ENCODE results near the gene IQSEC1.

DNA sequence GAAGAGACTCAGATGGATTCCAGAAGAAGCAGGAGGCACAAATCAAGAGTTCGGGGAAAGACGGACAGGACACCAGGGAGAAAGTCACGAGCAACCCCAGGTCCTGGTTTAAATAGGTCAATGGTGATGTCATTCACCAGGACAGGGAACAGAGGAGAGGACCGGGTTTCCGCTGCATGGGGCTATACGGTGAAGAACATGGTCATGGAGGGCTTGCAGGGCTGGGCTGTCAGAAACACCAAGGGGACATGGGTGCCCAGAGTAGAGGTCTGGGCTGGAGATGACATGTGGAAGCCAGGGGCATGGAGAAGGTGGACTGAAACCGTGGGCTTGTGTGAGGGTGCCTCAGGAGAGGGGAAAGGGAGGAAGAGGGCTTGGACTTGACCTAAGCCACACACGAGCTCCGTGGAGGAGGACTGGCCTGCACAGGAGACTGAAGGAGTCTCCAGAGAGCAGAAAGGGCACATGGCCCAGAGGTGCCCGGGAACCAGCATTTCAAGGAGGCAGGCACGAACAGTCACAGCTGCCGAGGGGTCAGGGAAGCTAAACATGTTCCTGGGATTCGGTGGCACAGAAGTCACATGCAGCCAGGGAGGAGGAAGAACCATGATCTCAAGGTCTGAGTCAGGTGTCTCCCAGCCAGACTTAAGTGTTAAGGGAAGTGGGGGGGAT lies 177.7 kb downstream of the IQSEC1 start:
- TF ChIP-seq EZH2 (IDR thresholded peaks at IDR 0.05; ENCODE audit: low read length, missing control alignments): no peak
- TF ChIP-seq, protein P1, sequence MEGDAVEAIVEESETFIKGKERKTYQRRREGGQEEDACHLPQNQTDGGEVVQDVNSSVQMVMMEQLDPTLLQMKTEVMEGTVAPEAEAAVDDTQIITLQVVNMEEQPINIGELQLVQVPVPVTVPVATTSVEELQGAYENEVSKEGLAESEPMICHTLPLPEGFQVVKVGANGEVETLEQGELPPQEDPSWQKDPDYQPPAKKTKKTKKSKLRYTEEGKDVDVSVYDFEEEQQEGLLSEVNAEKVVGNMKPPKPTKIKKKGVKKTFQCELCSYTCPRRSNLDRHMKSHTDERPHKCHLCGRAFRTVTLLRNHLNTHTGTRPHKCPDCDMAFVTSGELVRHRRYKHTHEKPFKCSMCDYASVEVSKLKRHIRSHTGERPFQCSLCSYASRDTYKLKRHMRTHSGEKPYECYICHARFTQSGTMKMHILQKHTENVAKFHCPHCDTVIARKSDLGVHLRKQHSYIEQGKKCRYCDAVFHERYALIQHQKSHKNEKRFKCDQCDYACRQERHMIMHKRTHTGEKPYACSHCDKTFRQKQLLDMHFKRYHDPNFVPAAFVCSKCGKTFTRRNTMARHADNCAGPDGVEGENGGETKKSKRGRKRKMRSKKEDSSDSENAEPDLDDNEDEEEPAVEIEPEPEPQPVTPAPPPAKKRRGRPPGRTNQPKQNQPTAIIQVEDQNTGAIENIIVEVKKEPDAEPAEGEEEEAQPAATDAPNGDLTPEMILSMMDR (conservative IDR thresholded peaks at IDR 0.05 in 1 of 2, IDR thresholded peaks at IDR 0.05 in 1 of 2; ENCODE audit: low read depth in 1 of 2, low read length in 2 of 2): no peak
